Heart left ventricle (tissue), 13 donors: ENCODE results near the gene NGEF.

Experiments
- CTCF ChIP-seq, 12 donors: fragments of 200-600 bp; sonication (generic) in 4 of 12; IDR thresholded peaks; one replicate each; pipeline versions ENCODE4 v1.5.0 to v1.8.0; 2018 to 2022; ENCODE audit warnings: antibody characterized with exemption in 12 of 12, mild to moderate bottlenecking in 5 of 12
- POLR2A ChIP-seq, 2 donors: fragments of 450-650 bp; IDR thresholded peaks; one replicate each; pipeline ENCODE4 v1.6.1; 2017; ENCODE audit warnings: antibody characterized with exemption in 2 of 2, mild to moderate bottlenecking in 2 of 2, moderate library complexity in 2 of 2
- donor health status: ischemic (EF 13 %, LVEDD 7.1; RV severe dilation, severe dysfunction).
- donor health status: DM: no; HTN: yes; CAD: no.
- donor health status: DM: no; HTN: no; CAD: no.
- donor health status: ischemic (EF 25% LVEDD 6.9; RV normal size, moderate dysfunction).
- donor health status: ischemic (EF 25% LVEDD 5.7; RV mildly dilated, moderate dysfunction).
- donor health status: ischemic (EF 35%, LVEDD 5.7; RV mildly dilated, moderate dysfunction).
- donor health status: nonischemic (EF 11% LVEDD 7.7; RV severe dilation, severe dysfunction).
- donor health status: DM: yes; HTN: yes; CAD: no.
- donor health status: PGD.
- donor health status: ischemic (EF 29% LVEDD 5.4; RV normal size, mild dysfunction).
- donor health status: nonischemic (EF 23%, LVEDD 6.1; RV moderate dilation, normal function).

- TF ChIP-seq CTCF (IDR thresholded peaks at IDR 0.05) (no peak), POLR2A (IDR thresholded peaks at IDR 0.05) (no peak)
These were observed 141.6 kb downstream of the NGEF start for GRCh38 chr2:232871418-232871834.
